Measurements from ENCODE around the gene SLC6A4. TPM values are rescaled to one million over a fixed set of nuclear protein-coding genes. Genes with fewer than 3 reads are reported as not detected.
"Not testable (repeated sequence)": the region's sequence is repeated elsewhere in the genome, so short reads cannot be mapped to it uniquely, and the experiment has no call there.

SLC6A4 gene
- polyA plus RNA-seq, 3 donors from 2014 or later = 0.12 to 0.34 TPM; not detected in 1

GRCh38 chr17:30170415-30170987 is 65.0 kb downstream of the SLC6A4 start:
- Mint-ChIP-seq H3K27me3 (ENCODE audit: low read depth in 3 of 3) (no peaks in the 10 kb centered on the region), H3K36me3 (peaks cover 6 to 9% (median 8%) of the 10 kb centered on the region in 3 donors), H3K27ac (peak overlapping the region in 1 of 6 donors; percentile 35), H3K4me3 (no peak overlapping the region), H3K9me3 (no peaks in the 10 kb centered on the region), H3K4me1 (peaks cover 24 to 48% of the 10 kb centered on the region in 2 donors)
- DNase-seq = no peak

GRCh38 chr17:30165960-30166359 is 69.5 kb downstream of the SLC6A4 start:
- no peak for DNase-seq
- Mint-ChIP-seq H3K9me3 (no peaks in the 10 kb centered on the region), H3K4me3 (no peak overlapping the region), H3K27ac (no peak overlapping the region), H3K36me3 (peaks cover 0 to 6% (median 4%) of the 10 kb centered on the region in 3 donors), H3K27me3 (ENCODE audit: low read depth in 3 of 3) (no peaks in the 10 kb centered on the region), H3K4me1 (peaks cover 4 to 10% of the 10 kb centered on the region in 2 donors)

GRCh38 chr17:30165147-30165546 is 70.3 kb downstream of the SLC6A4 start:
- H3K27me3 Mint-ChIP-seq (ENCODE audit: low read depth in 3 of 3) = no peaks in the 10 kb centered on the region
- H3K36me3 Mint-ChIP-seq = peaks cover 6 to 13% (median 10%) of the 10 kb centered on the region in 3 donors
- peaks cover 5 to 14% of the 10 kb centered on the region in 2 donors for H3K4me1 Mint-ChIP-seq
- no peaks in the 10 kb centered on the region for H3K9me3 Mint-ChIP-seq
- DNase-seq = no peak
- H3K27ac Mint-ChIP-seq = no peak overlapping the region
- H3K4me3 Mint-ChIP-seq = no peak overlapping the region

- Mint-ChIP-seq H3K9me3 (no peaks in the 10 kb centered on the region), H3K27ac (no peak overlapping the region), H3K27me3 (ENCODE audit: low read depth in 3 of 3) (no peaks in the 10 kb centered on the region), H3K36me3 (peaks cover 11 to 19% (median 15%) of the 10 kb centered on the region in 3 donors), H3K4me3 (no peak overlapping the region), H3K4me1 (peaks cover 5 to 20% of the 10 kb centered on the region in 2 donors)
- no peak for DNase-seq
Observed at GRCh38 chr17:30164531-30164930, 71.0 kb downstream of the SLC6A4 start.

GRCh38 chr17:30161601-30162000 is 73.9 kb downstream of the SLC6A4 start:
- H3K36me3 Mint-ChIP-seq = peaks cover 14 to 23% (median 22%) of the 10 kb centered on the region in 3 donors
- no peak for DNase-seq
- no peaks in the 10 kb centered on the region for H3K9me3 Mint-ChIP-seq
- no peaks in the 10 kb centered on the region for H3K27me3 Mint-ChIP-seq (ENCODE audit: low read depth in 3 of 3)
- H3K4me1 Mint-ChIP-seq = peaks cover 18 to 40% of the 10 kb centered on the region in 2 donors
- no peak overlapping the region for H3K4me3 Mint-ChIP-seq
- no peak overlapping the region for H3K27ac Mint-ChIP-seq

- Mint-ChIP-seq H3K36me3 (peaks cover 14 to 23% (median 18%) of the 10 kb centered on the region in 3 donors), H3K27ac (peak overlapping the region in 1 of 6 donors; percentile 17), H3K27me3 (ENCODE audit: low read depth in 3 of 3) (no peaks in the 10 kb centered on the region), H3K4me1 (peaks cover 18 to 37% of the 10 kb centered on the region in 2 donors), H3K9me3 (no peaks in the 10 kb centered on the region), H3K4me3 (no peak overlapping the region)
- DNase-seq = no peak
Observed at GRCh38 chr17:30160419-30161172, 74.9 kb downstream of the SLC6A4 start.

GRCh38 chr17:30158896-30159625 is 76.4 kb downstream of the SLC6A4 start:
- no peak overlapping the region for H3K4me3 Mint-ChIP-seq
- peak overlapping the region in 1 of 6 donors; percentile 25 for H3K27ac Mint-ChIP-seq
- no peak for DNase-seq
- peaks cover 14 to 23% (median 23%) of the 10 kb centered on the region in 3 donors for H3K36me3 Mint-ChIP-seq
- H3K27me3 Mint-ChIP-seq (ENCODE audit: low read depth in 3 of 3) = no peaks in the 10 kb centered on the region
- H3K9me3 Mint-ChIP-seq = no peaks in the 10 kb centered on the region
- peaks cover 18 to 46% of the 10 kb centered on the region in 2 donors for H3K4me1 Mint-ChIP-seq

GRCh38 chr17:30155389-30155788 is 80.1 kb downstream of the SLC6A4 start:
- peaks cover 21 to 61% of the 10 kb centered on the region in 2 donors for H3K4me1 Mint-ChIP-seq
- H3K36me3 Mint-ChIP-seq = peaks cover 15 to 27% (median 23%) of the 10 kb centered on the region in 3 donors
- no peak for DNase-seq

GRCh38 chr17:30153463-30153862 is 82.0 kb downstream of the SLC6A4 start:
- Mint-ChIP-seq H3K36me3 (peaks cover 8 to 13% (median 10%) of the 10 kb centered on the region in 3 donors), H3K4me1 (peaks cover 19 to 50% of the 10 kb centered on the region in 2 donors), H3K4me3 (no peak overlapping the region), H3K9me3 (no peaks in the 10 kb centered on the region), H3K27me3 (ENCODE audit: low read depth in 3 of 3) (peaks cover 0 to 1% (median 0%) of the 10 kb centered on the region in 3 donors), H3K27ac (no peak overlapping the region)
- no peak for DNase-seq

More at GRCh38 chr17:30155389-30155788, 80.1 kb downstream of the SLC6A4 start:
- H3K4me3 Mint-ChIP-seq = no peak overlapping the region
- H3K27ac Mint-ChIP-seq = no peak overlapping the region
- no peaks in the 10 kb centered on the region for H3K9me3 Mint-ChIP-seq
- peaks cover 0 to 1% (median 0%) of the 10 kb centered on the region in 3 donors for H3K27me3 Mint-ChIP-seq (ENCODE audit: low read depth in 3 of 3)

GRCh38 chr17:30151471-30151870 is 84.0 kb downstream of the SLC6A4 start:
- no peak for DNase-seq
- Mint-ChIP-seq H3K4me1 (peaks cover 19 to 49% of the 10 kb centered on the region in 2 donors), H3K27me3 (ENCODE audit: low read depth in 3 of 3) (peaks cover 0 to 1% (median 0%) of the 10 kb centered on the region in 3 donors), H3K4me3 (no peak overlapping the region), H3K27ac (peak overlapping the region in 4 of 6 donors; percentile 36 to 70 (median 40)), H3K9me3 (no peaks in the 10 kb centered on the region), H3K36me3 (peaks cover 4 to 13% (median 10%) of the 10 kb centered on the region in 3 donors)

GRCh38 chr17:30148376-30148775 is 87.1 kb downstream of the SLC6A4 start:
- no peak for DNase-seq
- peaks cover 4 to 8% (median 7%) of the 10 kb centered on the region in 3 donors for H3K36me3 Mint-ChIP-seq
- H3K9me3 Mint-ChIP-seq = no peaks in the 10 kb centered on the region
- peaks cover 0 to 1% (median 0%) of the 10 kb centered on the region in 3 donors for H3K27me3 Mint-ChIP-seq (ENCODE audit: low read depth in 3 of 3)
- peaks cover 19 to 37% of the 10 kb centered on the region in 2 donors for H3K4me1 Mint-ChIP-seq
- H3K4me3 Mint-ChIP-seq = no peak overlapping the region
- H3K27ac Mint-ChIP-seq = peak overlapping the region in 5 of 6 donors; percentile 8 to 48 (median 14)

- peaks cover 18 to 32% of the 10 kb centered on the region in 2 donors for H3K4me1 Mint-ChIP-seq
- not testable (repeated sequence) for H3K4me3 Mint-ChIP-seq; H3K27me3 Mint-ChIP-seq (ENCODE audit: low read depth in 3 of 3); H3K36me3 Mint-ChIP-seq; H3K9me3 Mint-ChIP-seq
- peak in 1 of 3 donors; percentile 7 for DNase-seq
- H3K27ac Mint-ChIP-seq = peak overlapping the region in 2 of 6 donors; percentile 14 to 33
Observed at GRCh38 chr17:30147860-30148259, 87.6 kb downstream of the SLC6A4 start.
